NCI-H146 treated with DMSO at 0.1 percent for 48 hours (cell line): ENCODE results near the gene NR3C2.

Experiments used
- DNase-seq: peaks from one replicate; lab custom pipeline; 2025; ENCODE audit not compliant: unreplicated experiment; lab: John Stamatoyannopoulos, UW

The NR3C2 gene

GRCh38 chr4:148373093-148373492 is 69.1 kb downstream of the NR3C2 start:
- no peak for DNase-seq

- DNase-seq: no peak
These were observed 72.3 kb downstream of the NR3C2 start for GRCh38 chr4:148369919-148370318.

- no peak for DNase-seq
These were observed 74.5 kb downstream of the NR3C2 start for GRCh38 chr4:148367756-148368155.

GRCh38 chr4:148366251-148366650 is 76.0 kb downstream of the NR3C2 start:
- no peak for DNase-seq

GRCh38 chr4:148364525-148364924 is 77.7 kb downstream of the NR3C2 start:
- DNase-seq: no peak

GRCh38 chr4:148359769-148360168 is 82.4 kb downstream of the NR3C2 start:
- DNase-seq: no peak

GRCh38 chr4:148355442-148356123 is 86.6 kb downstream of the NR3C2 start:
- DNase-seq: no peak

GRCh38 chr4:148354186-148354585 is 88.0 kb downstream of the NR3C2 start:
- no peak for DNase-seq

GRCh38 chr4:148353571-148353970 is 88.6 kb downstream of the NR3C2 start:
- DNase-seq: no peak

GRCh38 chr4:148349153-148349552 is 93.1 kb downstream of the NR3C2 start:
- DNase-seq: no peak

- no peak for DNase-seq
These were observed 95.6 kb downstream of the NR3C2 start for GRCh38 chr4:148346657-148347056.

- no peak for DNase-seq
These were observed 96.7 kb downstream of the NR3C2 start for GRCh38 chr4:148345509-148345908.

- DNase-seq: no peak
These were observed 97.3 kb downstream of the NR3C2 start for GRCh38 chr4:148344941-148345340.

GRCh38 chr4:148344352-148344751 is 97.9 kb downstream of the NR3C2 start:
- no peak for DNase-seq

- DNase-seq: no peak
These were observed 100.0 kb downstream of the NR3C2 start for GRCh38 chr4:148341980-148342800.

- no peak for DNase-seq
These were observed 107.1 kb downstream of the NR3C2 start for GRCh38 chr4:148335133-148335532.

GRCh38 chr4:148333265-148333664 is 108.9 kb downstream of the NR3C2 start:
- no peak for DNase-seq

GRCh38 chr4:148332486-148332885 is 109.7 kb downstream of the NR3C2 start:
- DNase-seq: no peak

GRCh38 chr4:148330724-148331123 is 111.5 kb downstream of the NR3C2 start:
- no peak for DNase-seq

GRCh38 chr4:148330161-148330560 is 112.1 kb downstream of the NR3C2 start:
- DNase-seq: no peak

GRCh38 chr4:148329751-148330150 is 112.5 kb downstream of the NR3C2 start:
- no peak for DNase-seq

GRCh38 chr4:148327683-148328082 is 114.5 kb downstream of the NR3C2 start:
- no peak for DNase-seq
